Activated CD8-positive, alpha-beta memory T cell treated with anti-CD3 and anti-CD28 coated beads for 4 hours (primary cell): ENCODE results near the gene CTSE.
"Not testable (repeated sequence)": the region's sequence is repeated elsewhere in the genome, so short reads cannot be mapped to it uniquely, and the experiment has no call there.

Source experiments
- DNase-seq, 2 donors: peaks; one replicate each; pipeline ENCODE4 v3.0.0-alpha.2; 2020; ENCODE audit warnings: low read depth in 2 of 2

The CTSE gene

GRCh38 chr1:206014601-206015000, 9.1 kb downstream of the CTSE start:
- DNase-seq: no peak

- DNase-seq: no peak
Observed at GRCh38 chr1:206013026-206013795, 10.5 kb downstream of the CTSE start.

GRCh38 chr1:206012086-206012859, 11.4 kb downstream of the CTSE start:
- DNase-seq: no peak

- no peak for DNase-seq
Observed at GRCh38 chr1:206011057-206011456, 12.6 kb downstream of the CTSE start.

- DNase-seq: no peak
Observed at GRCh38 chr1:206010060-206010459, 13.6 kb downstream of the CTSE start.

GRCh38 chr1:206006946-206007345, 16.7 kb downstream of the CTSE start:
- no peak for DNase-seq

GRCh38 chr1:206005778-206006180, 17.9 kb downstream of the CTSE start:
- DNase-seq: no peak

GRCh38 chr1:206005234-206005633, 18.5 kb downstream of the CTSE start:
- no peak for DNase-seq

- DNase-seq: no peak
Observed at GRCh38 chr1:206004826-206005225, 18.9 kb downstream of the CTSE start.

- no peak for DNase-seq
Observed at GRCh38 chr1:206003854-206004800, 19.6 kb downstream of the CTSE start.

- DNase-seq: no peak
Observed at GRCh38 chr1:206002871-206003801, 20.6 kb downstream of the CTSE start, which contains the start of gene RAB7B. RAB7B (minus strand) TSS chr1:206003395; CDS start chr1:205994135, 9,260 bp downstream.

GRCh38 chr1:206002160-206002559, 21.5 kb downstream of the CTSE start:
- no peak for DNase-seq

GRCh38 chr1:206001476-206001888, 22.2 kb downstream of the CTSE start:
- no peak for DNase-seq

- DNase-seq: no peak
Observed at GRCh38 chr1:206000641-206001339, 22.9 kb downstream of the CTSE start.

GRCh38 chr1:205998457-205999241, 25.0 kb downstream of the CTSE start:
- DNase-seq: no peak

GRCh38 chr1:205996641-205997040, 27.1 kb downstream of the CTSE start:
- DNase-seq: not testable (repeated sequence)

- no peak for DNase-seq
Observed at GRCh38 chr1:205994346-205994745, 29.3 kb downstream of the CTSE start.

- DNase-seq: no peak
Observed at GRCh38 chr1:205993068-205993467, 30.6 kb downstream of the CTSE start.

- DNase-seq: no peak
Observed at GRCh38 chr1:205992218-205992882, 31.3 kb downstream of the CTSE start.
